IMR-90 (cell line): Measurements from ENCODE around the gene ANKMY1. TPM values are rescaled to one million over a fixed set of nuclear protein-coding genes. Genes with fewer than 3 reads are reported as not detected.

Source experiments
- ATAC-seq: fragments of 200-7000 bp; cut with Tn5 transposase; 2 replicates; pipeline ENCODE4 v1.9.1; 2020; ENCODE audit warnings: low read depth, mild to moderate bottlenecking, moderate library complexity
- BruUV-seq: library from RNA; stranded (reverse); fragments of 400-500 nt; replicated peaks from 2 replicates; lab custom pipeline; 2021; lab: Mats Ljungman, UMichigan
- CTCF ChIA-PET: fragments of 300-600 bp; formaldehyde crosslinking; extraction: SDS; loops from one replicate; lab custom pipeline; 2021; ENCODE audit warnings: antibody characterized with exemption; lab: Yijun Ruan, JAX
- POLR2A ChIA-PET: fragments of 300-600 bp; sonication (Branson Sonifier 250); formaldehyde crosslinking; loops from one replicate; lab custom pipeline; 2022; ENCODE audit warnings: antibody characterized with exemption; ENCODE audit not compliant: unreplicated experiment; lab: Charles Lee
- DNase-seq: peaks from one replicate; pipeline ENCODE4 v3.0.0; 2013
- H2AFZ ChIP-seq: replicated peaks from 2 replicates; pipeline ENCODE3; 2013; ENCODE audit warnings: low read length, mild to moderate bottlenecking; ENCODE audit not compliant: poor library complexity
- H2AK5ac ChIP-seq: 2 replicates; pipeline ENCODE4 v1.6.1; 2013; ENCODE audit warnings: low read depth, low read length, inconsistent platforms
- H2AK9ac ChIP-seq: replicated peaks from 2 replicates; pipeline ENCODE3; 2013; ENCODE audit warnings: mild to moderate bottlenecking, low read depth, low read length, moderate library complexity; ENCODE audit not compliant: poor library complexity
- H2BK120ac ChIP-seq: 2 replicates; pipeline ENCODE4 v1.6.1; 2013; ENCODE audit warnings: low read depth, low read length, inconsistent platforms
- H2BK15ac ChIP-seq: 3 replicates; pipeline ENCODE4 v1.6.1; 2013; ENCODE audit warnings: low read depth, low read length, inconsistent platforms
- H2BK20ac ChIP-seq: 2 replicates; pipeline ENCODE4 v1.6.1; 2013; ENCODE audit warnings: low read depth, mild to moderate bottlenecking, inconsistent platforms, low read length, moderate library complexity
- H2BK5ac ChIP-seq: 2 replicates; pipeline ENCODE4 v1.6.1; 2013; ENCODE audit warnings: mild to moderate bottlenecking, low read depth, low read length, inconsistent platforms; ENCODE audit not compliant: poor library complexity, severe bottlenecking
- H3K14ac ChIP-seq: replicated peaks from 2 replicates; pipeline ENCODE4 v1.6.1; 2013; ENCODE audit warnings: low read depth, low read length, inconsistent platforms
- H3K18ac ChIP-seq: 2 replicates; pipeline ENCODE4 v1.6.1; 2013; ENCODE audit warnings: low read depth, low read length, control low read depth
- H3K23ac ChIP-seq: 2 replicates; pipeline ENCODE4 v1.6.1; 2013; ENCODE audit warnings: low read depth, low read length, inconsistent platforms
- H3K27ac ChIP-seq: 2 replicates; pipeline ENCODE4 v1.5.1; 2013; ENCODE audit warnings: mild to moderate bottlenecking, control low read depth, low read length; ENCODE audit not compliant: insufficient read depth
- H3K27me3 ChIP-seq: 2 replicates; pipeline ENCODE4 v1.6.1; 2013; ENCODE audit warnings: low read length; ENCODE audit not compliant: control insufficient read depth, insufficient read depth
- H3K36me3 ChIP-seq: 2 replicates; pipeline ENCODE4 v1.6.1; 2013; ENCODE audit warnings: low read length, mixed read lengths; ENCODE audit not compliant: control insufficient read depth, insufficient read depth
- H3K4ac ChIP-seq: 2 replicates; pipeline ENCODE4 v1.6.1; 2013; ENCODE audit warnings: low read depth, low read length, inconsistent platforms
- H3K4me1 ChIP-seq: 2 replicates; pipeline ENCODE4 v1.6.1; 2013; ENCODE audit warnings: low read length, mixed read lengths; ENCODE audit not compliant: control insufficient read depth, insufficient read depth
- H3K4me2 ChIP-seq: 2 replicates; pipeline ENCODE4 v1.6.1; 2013; ENCODE audit warnings: low read depth, mild to moderate bottlenecking, control low read depth, low read length, moderate library complexity
- H3K4me3 ChIP-seq: 2 replicates; pipeline ENCODE4 v1.5.1; 2013; ENCODE audit warnings: low read depth, mild to moderate bottlenecking, control low read depth, low read length, moderate library complexity; ENCODE audit not compliant: insufficient read depth
- H3K56ac ChIP-seq: 2 replicates; pipeline ENCODE4 v1.6.1; 2013; ENCODE audit warnings: low read length, inconsistent platforms; ENCODE audit not compliant: insufficient read depth; ENCODE audit errors: extremely low read depth
- H3K79me1 ChIP-seq, 2 experiments: 2 replicates each; pipeline ENCODE4 v1.6.1; 2013; ENCODE audit warnings: low read length in 2 of 2, inconsistent platforms in 1 of 2, low read depth in 1 of 2
- H3K9ac ChIP-seq: 2 replicates; pipeline ENCODE4 v1.6.1; 2013; ENCODE audit warnings: low read depth, low read length, control low read depth
- H3K9me1 ChIP-seq: 2 replicates; pipeline ENCODE4 v1.6.1; 2013; ENCODE audit warnings: low read length, inconsistent platforms; ENCODE audit not compliant: insufficient read depth
- H3K9me3 ChIP-seq: 2 replicates; pipeline ENCODE4 v1.6.1; 2013; ENCODE audit warnings: low read length; ENCODE audit not compliant: control insufficient read depth, insufficient read depth
- H4K20me1 ChIP-seq: 2 replicates; pipeline ENCODE4 v1.6.1; 2013; ENCODE audit warnings: low read length, inconsistent platforms; ENCODE audit not compliant: insufficient read depth
- H4K5ac ChIP-seq: 2 replicates; pipeline ENCODE4 v1.6.1; 2013; ENCODE audit warnings: mild to moderate bottlenecking, low read depth, low read length, control low read depth
- H4K8ac ChIP-seq, 2 experiments: 2 replicates each; pipeline ENCODE4 v1.6.1; 2013; ENCODE audit warnings: low read depth in 2 of 2, low read length in 2 of 2, control low read depth in 1 of 2, inconsistent platforms in 1 of 2
- H4K91ac ChIP-seq: 2 replicates; pipeline ENCODE4 v1.6.1; 2013; ENCODE audit warnings: low read depth, low read length, inconsistent platforms; ENCODE audit not compliant: insufficient read depth
- BHLHE40 ChIP-seq: fragments of 150-350 bp; IDR thresholded peaks from 2 replicates; pipeline ENCODE4 v1.6.1; 2016; ENCODE audit warnings: mild to moderate bottlenecking, low read depth, low read length
- CTCF ChIP-seq: conservative IDR thresholded peaks from 2 replicates; pipeline ENCODE4 v1.5.1; 2012; ENCODE audit warnings: mild to moderate bottlenecking, low read depth, low read length, improper control_type of control experiment
- ELK1 ChIP-seq: fragments of 150-350 bp; IDR thresholded peaks from 2 replicates; pipeline ENCODE4 v1.6.1; 2016; ENCODE audit warnings: low read depth, mild to moderate bottlenecking, low read length, moderate library complexity, borderline replicate concordance
- FOS ChIP-seq: fragments of 150-350 bp; IDR thresholded peaks from 2 replicates; pipeline ENCODE4 v1.6.1; 2016; ENCODE audit warnings: low read depth, low read length
- MAFK ChIP-seq: IDR thresholded peaks from 2 replicates; pipeline ENCODE4 v1.6.1; 2012; ENCODE audit warnings: low read depth, low read length, improper control_type of control experiment
- MAZ ChIP-seq: IDR thresholded peaks from 2 replicates; pipeline ENCODE4 v1.6.1; 2012; ENCODE audit warnings: low read depth, mild to moderate bottlenecking, low read length, improper control_type of control experiment, moderate library complexity, borderline replicate concordance
- NFE2L2 ChIP-seq: fragments of 150-350 bp; IDR thresholded peaks from 2 replicates; pipeline ENCODE4 v1.6.1; 2016; ENCODE audit warnings: low read depth, mild to moderate bottlenecking, low read length
- POLR2A ChIP-seq: IDR thresholded peaks from 2 replicates; pipeline ENCODE4 v1.6.1; 2012; ENCODE audit warnings: mild to moderate bottlenecking, low read depth, low read length
- RAD21 ChIP-seq: IDR thresholded peaks from 2 replicates; pipeline ENCODE4 v1.6.1; 2012; ENCODE audit warnings: low read length, improper control_type of control experiment
- RCOR1 ChIP-seq: IDR thresholded peaks from 2 replicates; pipeline ENCODE4 v1.6.1; 2012; ENCODE audit warnings: mild to moderate bottlenecking, low read length, improper control_type of control experiment; ENCODE audit not compliant: insufficient replicate concordance
- USF2 ChIP-seq: fragments of 150-350 bp; IDR thresholded peaks from 2 replicates; pipeline ENCODE4 v1.6.1; 2017; ENCODE audit warnings: mild to moderate bottlenecking, antibody characterized with exemption, low read length, low read depth
- WGBS, 2 experiments: methylation state at CpG; one replicate each; pipeline versions ENCODE4 v1.1.5 to v1.1.7; 2013; ENCODE audit warnings: missing lambda C conversion rate in 2 of 2; ENCODE audit not compliant: insufficient read length in 1 of 2; ENCODE audit errors: extremely low coverage in 2 of 2; 5-methylcytosine and 5-hydroxymethylcytosine counted together
- dilution Hi-C: fragments of 300-500 bp; cut with HindIII; formaldehyde crosslinking; loops from one replicate; pipeline ENCODE4 v1.14.3; 2018; ENCODE audit warnings: low sequenced_read_pairs; ENCODE audit not compliant: unreplicated experiment
- in situ Hi-C: fragments of 300-500 bp; cut with MboI; formaldehyde crosslinking; loops from 3 replicates; pipeline ENCODE4 v1.14.3; 2019; ENCODE audit warnings: low sequenced_read_pairs, inconsistent platforms, mixed read lengths
- intact Hi-C: fragments of 100-400 bp; cut with micrococcal nuclease; formaldehyde crosslinking; loops from 2 replicates; pipeline ENCODE4 v1.10.0; 2022
- polyA plus RNA-seq, 3 experiments: library from polyadenylated mRNA; depleted of rRNA; stranded (reverse); fragments of >200 nt; gene quantifications; 2 replicates each; pipeline ENCODE4 v1.2.3, GENCODE V29; 2012; ENCODE audit warnings: low replicate concordance in 1 of 3
- total RNA-seq: library from RNA; depleted of rRNA; stranded (reverse); fragments of >200 nt; gene quantifications from 2 replicates; pipeline ENCODE4 v1.2.3, GENCODE V29; 2012

The ANKMY1 gene
- total and polyA plus RNA-seq, 2 of the 4 experiments (the other 2 are of a cell fraction) = 2.9 to 5.5 TPM

- no peak for TF ChIP-seq NFE2L2
These were observed 46.3 kb downstream of the ANKMY1 start (continued) for GRCh38 chr2:240511351-240512108.

- H3K4me2 ChIP-seq = no peak overlapping the region
- no peak overlapping the region for H2BK120ac ChIP-seq
- no peak for TF ChIP-seq NFE2L2
- no peak for TF ChIP-seq POLR2A
- no peak for TF ChIP-seq MAZ
- no peak for TF ChIP-seq MAFK
- no peak for TF ChIP-seq CTCF
- no peak for TF ChIP-seq ELK1
- no peak for TF ChIP-seq USF2
- TF ChIP-seq RCOR1 = no peak
- TF ChIP-seq FOS = no peak
- no peak for TF ChIP-seq RAD21
- TF ChIP-seq BHLHE40 = no peak
These were observed 47.1 kb downstream of the ANKMY1 start for GRCh38 chr2:240510513-240511210.

More at GRCh38 chr2:240510513-240511210, 47.1 kb downstream of the ANKMY1 start:
- no peak overlapping the region for H2AK5ac ChIP-seq
- dilution Hi-C loops (no loop called here), in situ Hi-C loops (no loop called here), intact Hi-C loops (loop anchor here (5.0 kb wide), 1 partner anchor 192 kb away; no protein-coding TSS in a partner anchor)
- no peak overlapping the region for H4K5ac ChIP-seq
- H3K4me3 ChIP-seq = no peak overlapping the region
- no peak for ATAC-seq
- no peak overlapping the region for H3K14ac ChIP-seq
- no TSS peak for BruUV-seq
- 93% methylated on average over 6 of the region's 12 CpGs; no CpG with 5 or more reads in 1 of the 2 experiments for WGBS, 2 experiments
- H3K27me3 ChIP-seq = no peaks in the 10 kb centered on the region
- H3K4me1 ChIP-seq = peaks cover 1% of the 10 kb centered on the region; the same call in 1 of the 2 replicates
- no peaks in the 10 kb centered on the region for H3K9me3 ChIP-seq
- no peak overlapping the region for H2AK9ac ChIP-seq
- no peak overlapping the region for H3K18ac ChIP-seq
- H4K20me1 ChIP-seq = 0 out of 2 replicates have a peak, but pooled peaks cover 3% of the 10 kb centered on the region
- DNase-seq = no peak
- H3K4ac ChIP-seq = no peak overlapping the region
- no peak overlapping the region for H3K23ac ChIP-seq
- H4K91ac ChIP-seq = no peak overlapping the region
- no peaks in the 10 kb centered on the region for H3K79me1 ChIP-seq
- ChIA-PET CTCF (no interaction called here), POLR2A (no interaction called here)
- H4K8ac ChIP-seq = no peak overlapping the region
- H2BK5ac ChIP-seq = no peak overlapping the region
- no peak overlapping the region for H2BK20ac ChIP-seq
- no peaks in the 10 kb centered on the region for H3K9me1 ChIP-seq
- H3K56ac ChIP-seq = no peak overlapping the region
- H3K9ac ChIP-seq = no peak overlapping the region
- H2AFZ ChIP-seq = no peak overlapping the region
- no peak overlapping the region for H2BK15ac ChIP-seq
- H3K36me3 ChIP-seq = no peaks in the 10 kb centered on the region
- H3K27ac ChIP-seq = no peak overlapping the region
